Activated CD8-positive, alpha-beta T cell treated with anti-CD3 and anti-CD28 coated beads for 36 hours (primary cell): Measurements from ENCODE around the gene TCF4. TPM values are rescaled to one million over a fixed set of nuclear protein-coding genes. Genes with fewer than 3 reads are reported as not detected.

Source experiments
- ATAC-seq: fragments of 200-7000 bp; cut with Tn5 transposase; one replicate; pipeline ENCODE4 v1.10.0; 2021; ENCODE audit warnings: mild to moderate bottlenecking, moderate library complexity
- CTCF ChIA-PET: fragments of 350-600 bp; sonication (Branson Sonifier 250); formaldehyde crosslinking; loops from one replicate; lab custom pipeline; 2021; ENCODE audit warnings: antibody characterized with exemption; lab: Charles Lee
- POLR2A ChIA-PET: fragments of 350-600 bp; sonication (Branson Sonifier 250); formaldehyde crosslinking; loops from one replicate; lab custom pipeline; 2021; ENCODE audit warnings: antibody characterized with exemption; lab: Charles Lee
- DNase-seq: peaks from one replicate; pipeline ENCODE4 v3.0.0-alpha.2; 2020
- H3K27ac Mint-ChIP-seq: one replicate; pipeline ENCODE4 v1.8.0; 2021; ENCODE audit warnings: mild to moderate bottlenecking, mixed read lengths
- H3K27me3 Mint-ChIP-seq: one replicate; pipeline ENCODE4 v1.8.0; 2021; ENCODE audit warnings: mixed read lengths
- H3K36me3 Mint-ChIP-seq: one replicate; pipeline ENCODE4 v1.8.0; 2021; ENCODE audit warnings: low read depth, mixed read lengths
- H3K4me1 Mint-ChIP-seq: one replicate; pipeline ENCODE4 v1.8.0; 2021; ENCODE audit warnings: low read depth, mixed read lengths
- H3K4me3 Mint-ChIP-seq: one replicate; pipeline ENCODE4 v1.8.0; 2021; ENCODE audit warnings: mild to moderate bottlenecking, moderate library complexity, mixed read lengths
- H3K9me3 Mint-ChIP-seq: one replicate; pipeline ENCODE4 v1.8.0; 2021; ENCODE audit warnings: mixed read lengths
- intact Hi-C: fragments of 100-400 bp; cut with micrococcal nuclease; formaldehyde crosslinking; loops from one replicate; pipeline ENCODE4 v1.10.0; 2022
- total RNA-seq, 2 experiments: library from RNA; stranded (reverse); gene quantifications; one replicate each; pipeline ENCODE4 v1.2.3, GENCODE V29; 2021
- TF ChIP-seq, protein P1 (sequence below): fragments of 200-600 bp; IDR thresholded peaks from one replicate; pipeline ENCODE4 v1.8.0; 2022; ENCODE audit warnings: antibody characterized with exemption, mild to moderate bottlenecking

TCF4 gene
- total RNA-seq, 2 experiments from 2014 or later = 1.2 to 1.4 TPM

DNA sequence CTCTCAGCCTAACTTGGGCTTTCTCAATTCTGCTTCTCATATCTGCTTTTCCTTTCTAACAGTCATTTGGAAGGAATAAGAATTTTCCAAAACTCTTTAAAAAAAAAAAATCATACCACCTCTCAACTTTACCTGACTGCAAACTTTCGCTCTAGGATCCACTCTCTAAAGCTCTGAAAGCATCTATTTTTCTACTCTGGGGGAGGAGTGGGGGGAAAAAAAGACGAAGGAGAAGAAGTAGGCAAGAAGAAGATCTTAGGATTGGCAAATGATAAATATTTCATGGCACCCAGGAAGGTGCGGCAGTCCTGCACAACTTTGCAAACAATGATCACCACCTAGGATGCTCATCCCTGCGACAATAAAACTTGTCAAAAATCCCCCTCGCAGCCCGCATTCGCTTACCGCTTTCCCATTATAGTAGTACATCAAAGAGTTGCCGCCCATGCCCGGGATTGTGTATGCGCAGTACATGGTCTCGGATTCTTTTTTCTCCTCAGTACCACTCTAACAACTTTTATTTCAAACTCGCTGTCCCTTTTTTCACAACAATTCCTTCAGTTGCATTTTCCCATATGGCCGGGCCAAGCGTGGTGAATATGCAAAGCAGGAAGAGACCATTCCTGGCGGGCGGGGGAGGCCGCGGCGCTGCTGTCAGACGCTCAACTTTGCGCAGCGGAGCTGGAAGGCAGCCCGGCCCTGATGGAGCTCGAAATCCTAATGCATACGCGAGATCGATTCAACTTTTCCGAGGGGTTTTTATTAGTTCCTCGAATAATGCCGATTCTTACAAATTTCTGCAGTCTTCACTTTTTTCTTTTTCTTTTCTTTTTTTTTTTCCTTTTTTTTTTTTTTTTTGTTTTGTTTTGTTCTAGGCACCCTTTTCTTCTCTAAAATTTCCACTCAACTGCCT lies 266.5 kb downstream of the TCF4 start:
- ChIA-PET POLR2A (interaction anchor here (0.7 kb wide), 1 partner anchor 61 kb away, joined by 5 read pairs; no protein-coding TSS in a partner anchor), CTCF (interaction anchor here (0.6 kb wide), 1 partner anchor 87 kb away, joined by 4 read pairs; no protein-coding TSS in a partner anchor)
- ATAC-seq = peak; percentile 65
- Mint-ChIP-seq H3K36me3 (no peaks in the 10 kb centered on the region), H3K4me3 (peak overlapping the region; percentile 60), H3K27ac (no peak overlapping the region), H3K4me1 (peaks cover 8% of the 10 kb centered on the region), H3K27me3 (peaks cover 25% of the 10 kb centered on the region), H3K9me3 (no peaks in the 10 kb centered on the region)
- TF ChIP-seq, protein P1, sequence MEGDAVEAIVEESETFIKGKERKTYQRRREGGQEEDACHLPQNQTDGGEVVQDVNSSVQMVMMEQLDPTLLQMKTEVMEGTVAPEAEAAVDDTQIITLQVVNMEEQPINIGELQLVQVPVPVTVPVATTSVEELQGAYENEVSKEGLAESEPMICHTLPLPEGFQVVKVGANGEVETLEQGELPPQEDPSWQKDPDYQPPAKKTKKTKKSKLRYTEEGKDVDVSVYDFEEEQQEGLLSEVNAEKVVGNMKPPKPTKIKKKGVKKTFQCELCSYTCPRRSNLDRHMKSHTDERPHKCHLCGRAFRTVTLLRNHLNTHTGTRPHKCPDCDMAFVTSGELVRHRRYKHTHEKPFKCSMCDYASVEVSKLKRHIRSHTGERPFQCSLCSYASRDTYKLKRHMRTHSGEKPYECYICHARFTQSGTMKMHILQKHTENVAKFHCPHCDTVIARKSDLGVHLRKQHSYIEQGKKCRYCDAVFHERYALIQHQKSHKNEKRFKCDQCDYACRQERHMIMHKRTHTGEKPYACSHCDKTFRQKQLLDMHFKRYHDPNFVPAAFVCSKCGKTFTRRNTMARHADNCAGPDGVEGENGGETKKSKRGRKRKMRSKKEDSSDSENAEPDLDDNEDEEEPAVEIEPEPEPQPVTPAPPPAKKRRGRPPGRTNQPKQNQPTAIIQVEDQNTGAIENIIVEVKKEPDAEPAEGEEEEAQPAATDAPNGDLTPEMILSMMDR = no peak
- intact Hi-C loops = no loop called here
- DNase-seq = peak; percentile 57

DNA sequence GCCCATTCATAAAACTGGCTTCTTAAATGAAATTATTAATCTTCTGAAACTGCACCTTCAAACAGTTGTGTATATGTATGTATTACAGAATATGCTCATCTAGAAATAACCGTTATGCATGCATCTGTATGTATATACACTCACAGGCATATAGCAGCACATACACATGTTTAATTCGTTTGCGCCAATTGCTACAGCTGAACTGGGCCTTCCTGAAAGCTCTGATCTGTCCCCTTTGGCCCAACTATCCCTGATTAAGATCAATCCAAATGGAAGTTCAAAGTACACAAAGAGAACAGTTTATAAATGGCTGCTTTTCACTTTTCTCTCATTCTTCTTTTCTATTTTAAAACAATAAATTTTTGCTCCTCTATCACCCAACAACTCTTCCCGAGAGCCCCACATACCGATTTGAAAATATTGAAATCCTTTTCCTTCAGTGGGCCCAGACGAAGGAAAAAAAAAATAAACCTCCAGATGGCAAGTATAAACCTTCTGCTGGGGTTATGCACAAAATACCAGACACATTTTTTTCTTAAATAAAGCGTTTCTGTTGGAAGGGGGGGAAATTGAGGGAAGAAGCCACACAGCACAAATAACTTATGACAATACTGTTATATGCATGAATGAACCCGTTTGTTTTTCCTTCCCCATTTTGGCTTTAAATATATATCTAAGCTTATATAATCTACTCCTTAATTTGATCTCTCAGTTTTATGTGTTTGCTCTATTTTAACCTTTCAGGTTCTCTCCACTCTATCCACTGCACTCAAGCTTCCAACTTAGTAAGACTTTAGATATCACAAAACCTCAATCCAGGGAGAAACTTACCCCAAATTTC lies 267.3 kb downstream of the TCF4 start:
- DNase-seq (no peak), ATAC-seq (no peak)
- TF ChIP-seq, protein P1 = no peak
- intact Hi-C loops = no loop called here
- ChIA-PET POLR2A (interaction anchor here (0.7 kb wide), 1 partner anchor 62 kb away, joined by 5 read pairs; no protein-coding TSS in a partner anchor), CTCF (no interaction called here)
- H3K27ac Mint-ChIP-seq = no peak overlapping the region
- H3K4me3 Mint-ChIP-seq = no peak overlapping the region
- no peaks in the 10 kb centered on the region for H3K9me3 Mint-ChIP-seq
- peaks cover 8% of the 10 kb centered on the region for H3K4me1 Mint-ChIP-seq
- H3K27me3 Mint-ChIP-seq = peaks cover 25% of the 10 kb centered on the region
- H3K36me3 Mint-ChIP-seq = no peaks in the 10 kb centered on the region

DNA sequence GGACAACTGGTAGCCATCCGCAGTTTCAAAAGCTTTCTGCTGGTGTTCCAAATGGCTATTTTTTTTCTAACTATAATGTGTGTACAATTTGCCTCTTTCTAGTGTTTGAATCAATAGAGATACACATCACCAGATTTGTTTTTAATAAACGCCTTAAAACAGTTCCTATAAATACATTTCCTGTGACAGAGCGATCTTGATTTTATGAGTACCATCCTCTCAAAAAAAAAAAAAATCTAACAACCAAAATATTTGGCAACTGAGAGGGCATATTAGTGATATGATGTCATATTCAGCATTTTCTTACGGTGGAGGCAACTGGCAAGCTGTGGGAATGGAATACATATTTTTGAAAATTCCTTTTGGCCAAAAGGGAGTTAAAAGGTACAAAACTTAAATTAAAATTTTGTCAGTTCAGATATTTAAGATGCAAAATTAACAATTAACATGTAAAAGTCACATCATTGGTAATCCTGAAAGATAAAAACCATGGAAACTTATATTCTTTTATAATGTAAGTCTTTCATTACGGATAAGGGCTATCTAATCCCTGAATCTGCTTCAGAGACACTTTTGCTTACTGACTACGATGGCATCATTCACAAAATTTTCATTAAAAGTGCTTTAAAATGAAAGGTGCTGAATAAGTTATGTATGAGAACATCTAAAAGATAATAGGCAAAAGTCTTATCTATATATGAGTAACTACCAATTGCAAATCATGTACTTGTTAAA lies 268.4 kb downstream of the TCF4 start:
- DNase-seq (no peak), ATAC-seq (no peak)
- Mint-ChIP-seq H3K27ac (no peak overlapping the region), H3K36me3 (no peaks in the 10 kb centered on the region), H3K27me3 (peaks cover 25% of the 10 kb centered on the region), H3K4me1 (peaks cover 8% of the 10 kb centered on the region), H3K4me3 (no peak overlapping the region), H3K9me3 (no peaks in the 10 kb centered on the region)
- intact Hi-C loops = no loop called here
- ChIA-PET CTCF (no interaction called here), POLR2A (no interaction called here)
- TF ChIP-seq, protein P1 = no peak

DNA sequence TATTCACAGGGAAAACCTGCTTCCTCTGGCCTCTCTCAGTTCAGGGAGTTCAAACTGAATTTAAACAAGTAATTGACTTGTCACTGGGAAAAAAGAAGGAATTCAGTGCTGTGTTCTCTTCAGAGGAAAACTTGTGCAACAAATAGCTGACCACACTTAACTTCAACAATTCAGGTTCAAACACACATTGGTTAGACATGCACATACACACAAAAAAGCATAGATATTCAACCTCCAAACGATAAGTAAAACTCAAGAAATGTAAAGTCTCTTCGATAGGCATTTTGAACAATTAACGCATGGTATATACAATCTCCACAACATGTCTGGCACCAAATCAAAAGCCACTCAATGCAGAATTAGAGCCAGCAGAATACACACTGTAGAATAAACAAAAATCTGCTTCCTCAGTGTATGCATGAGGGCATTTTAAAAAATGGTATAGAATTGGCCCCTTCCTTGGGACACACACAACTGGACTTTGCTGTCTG lies 269.0 kb downstream of the TCF4 start:
- no peak for ATAC-seq
- H3K27ac Mint-ChIP-seq = no peak overlapping the region
- peaks cover 25% of the 10 kb centered on the region for H3K27me3 Mint-ChIP-seq
- DNase-seq = no peak
- TF ChIP-seq, protein P1 = no peak
- H3K4me1 Mint-ChIP-seq = peaks cover 8% of the 10 kb centered on the region
- POLR2A ChIA-PET = interaction anchor here (0.7 kb wide), 1 partner anchor 65 kb away, joined by 3 read pairs; no protein-coding TSS in a partner anchor
- CTCF ChIA-PET = no interaction called here
- H3K9me3 Mint-ChIP-seq = no peaks in the 10 kb centered on the region
- no peaks in the 10 kb centered on the region for H3K36me3 Mint-ChIP-seq
- H3K4me3 Mint-ChIP-seq = no peak overlapping the region
- intact Hi-C loops = no loop called here
